ENCODE measurements around the gene MYO1B. TPM values are rescaled to one million over a fixed set of nuclear protein-coding genes. Genes with fewer than 3 reads are reported as not detected.

Gene MYO1B
- total RNA-seq, 1 experiment from 2014 or later, result 43.6 TPM

GRCh38 chr2:191328150-191328809 is 83.1 kb downstream of the MYO1B start (continued):
- TF ChIP-seq, protein P1, sequence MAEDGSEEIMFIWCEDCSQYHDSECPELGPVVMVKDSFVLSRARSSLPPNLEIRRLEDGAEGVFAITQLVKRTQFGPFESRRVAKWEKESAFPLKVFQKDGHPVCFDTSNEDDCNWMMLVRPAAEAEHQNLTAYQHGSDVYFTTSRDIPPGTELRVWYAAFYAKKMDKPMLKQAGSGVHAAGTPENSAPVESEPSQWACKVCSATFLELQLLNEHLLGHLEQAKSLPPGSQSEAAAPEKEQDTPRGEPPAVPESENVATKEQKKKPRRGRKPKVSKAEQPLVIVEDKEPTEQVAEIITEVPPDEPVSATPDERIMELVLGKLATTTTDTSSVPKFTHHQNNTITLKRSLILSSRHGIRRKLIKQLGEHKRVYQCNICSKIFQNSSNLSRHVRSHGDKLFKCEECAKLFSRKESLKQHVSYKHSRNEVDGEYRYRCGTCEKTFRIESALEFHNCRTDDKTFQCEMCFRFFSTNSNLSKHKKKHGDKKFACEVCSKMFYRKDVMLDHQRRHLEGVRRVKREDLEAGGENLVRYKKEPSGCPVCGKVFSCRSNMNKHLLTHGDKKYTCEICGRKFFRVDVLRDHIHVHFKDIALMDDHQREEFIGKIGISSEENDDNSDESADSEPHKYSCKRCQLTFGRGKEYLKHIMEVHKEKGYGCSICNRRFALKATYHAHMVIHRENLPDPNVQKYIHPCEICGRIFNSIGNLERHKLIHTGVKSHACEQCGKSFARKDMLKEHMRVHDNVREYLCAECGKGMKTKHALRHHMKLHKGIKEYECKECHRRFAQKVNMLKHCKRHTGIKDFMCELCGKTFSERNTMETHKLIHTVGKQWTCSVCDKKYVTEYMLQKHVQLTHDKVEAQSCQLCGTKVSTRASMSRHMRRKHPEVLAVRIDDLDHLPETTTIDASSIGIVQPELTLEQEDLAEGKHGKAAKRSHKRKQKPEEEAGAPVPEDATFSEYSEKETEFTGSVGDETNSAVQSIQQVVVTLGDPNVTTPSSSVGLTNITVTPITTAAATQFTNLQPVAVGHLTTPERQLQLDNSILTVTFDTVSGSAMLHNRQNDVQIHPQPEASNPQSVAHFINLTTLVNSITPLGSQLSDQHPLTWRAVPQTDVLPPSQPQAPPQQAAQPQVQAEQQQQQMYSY (CRISPR knock-in tag; IDR thresholded peaks at IDR 0.05), result no peak
- TF ChIP-seq ZNF416 (CRISPR knock-in tag; IDR thresholded peaks at IDR 0.05) (no peak), RORB (CRISPR knock-in tag; IDR thresholded peaks at IDR 0.05) (no peak), ZNF138 (CRISPR knock-in tag; conservative IDR thresholded peaks at IDR 0.05) (no peak), NR1H2 (CRISPR knock-in tag; IDR thresholded peaks at IDR 0.05) (no peak), ZNF232 (CRISPR knock-in tag; IDR thresholded peaks at IDR 0.05) (no peak), GTF2I (CRISPR knock-in tag; conservative IDR thresholded peaks at IDR 0.05) (no peak), NFE2L1 (CRISPR knock-in tag; IDR thresholded peaks at IDR 0.05) (no peak), E2F5 (CRISPR knock-in tag; IDR thresholded peaks at IDR 0.05) (no peak), MYBL2 (CRISPR knock-in tag; IDR thresholded peaks at IDR 0.05) (no peak)
- TF ChIP-seq, protein P2, sequence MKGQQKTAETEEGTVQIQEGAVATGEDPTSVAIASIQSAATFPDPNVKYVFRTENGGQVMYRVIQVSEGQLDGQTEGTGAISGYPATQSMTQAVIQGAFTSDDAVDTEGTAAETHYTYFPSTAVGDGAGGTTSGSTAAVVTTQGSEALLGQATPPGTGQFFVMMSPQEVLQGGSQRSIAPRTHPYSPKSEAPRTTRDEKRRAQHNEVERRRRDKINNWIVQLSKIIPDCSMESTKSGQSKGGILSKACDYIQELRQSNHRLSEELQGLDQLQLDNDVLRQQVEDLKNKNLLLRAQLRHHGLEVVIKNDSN (CRISPR knock-in tag; IDR thresholded peaks at IDR 0.05), result no peak
- TF ChIP-seq, protein P3, sequence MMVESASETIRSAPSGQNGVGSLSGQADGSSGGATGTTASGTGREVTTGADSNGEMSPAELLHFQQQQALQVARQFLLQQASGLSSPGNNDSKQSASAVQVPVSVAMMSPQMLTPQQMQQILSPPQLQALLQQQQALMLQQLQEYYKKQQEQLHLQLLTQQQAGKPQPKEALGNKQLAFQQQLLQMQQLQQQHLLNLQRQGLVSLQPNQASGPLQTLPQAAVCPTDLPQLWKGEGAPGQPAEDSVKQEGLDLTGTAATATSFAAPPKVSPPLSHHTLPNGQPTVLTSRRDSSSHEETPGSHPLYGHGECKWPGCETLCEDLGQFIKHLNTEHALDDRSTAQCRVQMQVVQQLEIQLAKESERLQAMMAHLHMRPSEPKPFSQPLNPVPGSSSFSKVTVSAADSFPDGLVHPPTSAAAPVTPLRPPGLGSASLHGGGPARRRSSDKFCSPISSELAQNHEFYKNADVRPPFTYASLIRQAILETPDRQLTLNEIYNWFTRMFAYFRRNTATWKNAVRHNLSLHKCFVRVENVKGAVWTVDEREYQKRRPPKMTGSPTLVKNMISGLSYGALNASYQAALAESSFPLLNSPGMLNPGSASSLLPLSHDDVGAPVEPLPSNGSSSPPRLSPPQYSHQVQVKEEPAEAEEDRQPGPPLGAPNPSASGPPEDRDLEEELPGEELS (CRISPR knock-in tag; IDR thresholded peaks at IDR 0.05), result no peak
- TF ChIP-seq, protein P4, sequence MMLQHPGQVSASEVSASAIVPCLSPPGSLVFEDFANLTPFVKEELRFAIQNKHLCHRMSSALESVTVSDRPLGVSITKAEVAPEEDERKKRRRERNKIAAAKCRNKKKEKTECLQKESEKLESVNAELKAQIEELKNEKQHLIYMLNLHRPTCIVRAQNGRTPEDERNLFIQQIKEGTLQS (CRISPR knock-in tag; conservative IDR thresholded peaks at IDR 0.05), result no peak
- TF ChIP-seq, protein P5, sequence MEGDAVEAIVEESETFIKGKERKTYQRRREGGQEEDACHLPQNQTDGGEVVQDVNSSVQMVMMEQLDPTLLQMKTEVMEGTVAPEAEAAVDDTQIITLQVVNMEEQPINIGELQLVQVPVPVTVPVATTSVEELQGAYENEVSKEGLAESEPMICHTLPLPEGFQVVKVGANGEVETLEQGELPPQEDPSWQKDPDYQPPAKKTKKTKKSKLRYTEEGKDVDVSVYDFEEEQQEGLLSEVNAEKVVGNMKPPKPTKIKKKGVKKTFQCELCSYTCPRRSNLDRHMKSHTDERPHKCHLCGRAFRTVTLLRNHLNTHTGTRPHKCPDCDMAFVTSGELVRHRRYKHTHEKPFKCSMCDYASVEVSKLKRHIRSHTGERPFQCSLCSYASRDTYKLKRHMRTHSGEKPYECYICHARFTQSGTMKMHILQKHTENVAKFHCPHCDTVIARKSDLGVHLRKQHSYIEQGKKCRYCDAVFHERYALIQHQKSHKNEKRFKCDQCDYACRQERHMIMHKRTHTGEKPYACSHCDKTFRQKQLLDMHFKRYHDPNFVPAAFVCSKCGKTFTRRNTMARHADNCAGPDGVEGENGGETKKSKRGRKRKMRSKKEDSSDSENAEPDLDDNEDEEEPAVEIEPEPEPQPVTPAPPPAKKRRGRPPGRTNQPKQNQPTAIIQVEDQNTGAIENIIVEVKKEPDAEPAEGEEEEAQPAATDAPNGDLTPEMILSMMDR (IDR thresholded peaks at IDR 0.05), result no peak

GRCh38 chr2:191329841-191330240 is 84.6 kb downstream of the MYO1B start:
- DNase-seq (ENCODE audit: low spot score), result no peak
- POLR2A ChIA-PET, result no interaction called here
- ATAC-seq, result no peak
- Mint-ChIP-seq H3K36me3 (peaks cover 21% of the 10 kb centered on the region), H3K27me3 (ENCODE audit: low read depth) (no peaks in the 10 kb centered on the region), H3K4me1 (peaks cover 19% of the 10 kb centered on the region), H3K4me3 (no peak overlapping the region), H3K27ac (no peak overlapping the region), H3K9me3 (no peaks in the 10 kb centered on the region)
- TF ChIP-seq HMGA2 (CRISPR knock-in tag; IDR thresholded peaks at IDR 0.05), result no peak
- no peak for TF ChIP-seq ERG (CRISPR knock-in tag; IDR thresholded peaks at IDR 0.05)
- no peak for TF ChIP-seq MAX (CRISPR knock-in tag; IDR thresholded peaks at IDR 0.05)
- TF ChIP-seq, protein P6, sequence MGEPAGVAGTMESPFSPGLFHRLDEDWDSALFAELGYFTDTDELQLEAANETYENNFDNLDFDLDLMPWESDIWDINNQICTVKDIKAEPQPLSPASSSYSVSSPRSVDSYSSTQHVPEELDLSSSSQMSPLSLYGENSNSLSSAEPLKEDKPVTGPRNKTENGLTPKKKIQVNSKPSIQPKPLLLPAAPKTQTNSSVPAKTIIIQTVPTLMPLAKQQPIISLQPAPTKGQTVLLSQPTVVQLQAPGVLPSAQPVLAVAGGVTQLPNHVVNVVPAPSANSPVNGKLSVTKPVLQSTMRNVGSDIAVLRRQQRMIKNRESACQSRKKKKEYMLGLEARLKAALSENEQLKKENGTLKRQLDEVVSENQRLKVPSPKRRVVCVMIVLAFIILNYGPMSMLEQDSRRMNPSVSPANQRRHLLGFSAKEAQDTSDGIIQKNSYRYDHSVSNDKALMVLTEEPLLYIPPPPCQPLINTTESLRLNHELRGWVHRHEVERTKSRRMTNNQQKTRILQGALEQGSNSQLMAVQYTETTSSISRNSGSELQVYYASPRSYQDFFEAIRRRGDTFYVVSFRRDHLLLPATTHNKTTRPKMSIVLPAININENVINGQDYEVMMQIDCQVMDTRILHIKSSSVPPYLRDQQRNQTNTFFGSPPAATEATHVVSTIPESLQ (CRISPR knock-in tag; IDR thresholded peaks at IDR 0.05), result no peak
- CTCF ChIA-PET, result no interaction called here
